ENCODE data around the gene NDST3.

GRCh38 chr4:118102195-118102594, 67.9 kb downstream of the NDST3 start:
- no peak for TF ChIP-seq EZH2 (IDR thresholded peaks at IDR 0.05)
- no peak for TF ChIP-seq POLR2AphosphoS5 (IDR thresholded peaks at IDR 0.05; ENCODE audit: borderline replicate concordance, low read depth, low read length)
